T-helper 17 cell (primary cell): ENCODE data around the gene GAK. TPM values are rescaled to one million over a fixed set of nuclear protein-coding genes. Genes with fewer than 3 reads are reported as not detected.

Experiments
- ATAC-seq: fragments of 150-1000 bp; cut with Tn5 transposase; 2 replicates; pipeline ENCODE4 v1.10.0; 2021; ENCODE audit warnings: mild to moderate bottlenecking, moderate library complexity
- DNase-seq, 3 donors: peaks; one replicate each; pipeline versions ENCODE4 v3.0.0 to v3.0.0-alpha.2; 2020 to 2021
- H3K9me3 ChIP-seq: one replicate; pipeline ENCODE4 v1.7.0; 2013; ENCODE audit warnings: low read length, mild to moderate bottlenecking; ENCODE audit not compliant: control insufficient read depth, poor library complexity, severe bottlenecking
- H3K27ac Mint-ChIP-seq: one replicate; pipeline ENCODE4 v1.8.0; 2022; ENCODE audit warnings: mild to moderate bottlenecking, moderate library complexity, mixed read lengths
- H3K27me3 Mint-ChIP-seq: one replicate; pipeline ENCODE4 v1.8.0; 2022; ENCODE audit warnings: mixed read lengths
- H3K36me3 Mint-ChIP-seq: one replicate; pipeline ENCODE4 v1.8.0; 2022; ENCODE audit warnings: low read depth, mixed read lengths
- H3K4me1 Mint-ChIP-seq: one replicate; pipeline ENCODE4 v1.8.0; 2022; ENCODE audit warnings: mild to moderate bottlenecking, mixed read lengths
- H3K4me3 Mint-ChIP-seq: one replicate; pipeline ENCODE4 v1.8.0; 2022; ENCODE audit warnings: mild to moderate bottlenecking, moderate library complexity, mixed read lengths
- total RNA-seq, 4 donors: library from RNA in 2 of 4; stranded (reverse) in 2 of 4; gene quantifications; one replicate each; pipeline ENCODE4 v1.2.3 and lab custom pipeline; 2022 to 2026

GAK gene
- total RNA-seq, 2 donors from 2014 or later: 192 to 215 TPM

- no peak for ATAC-seq
- no peak for DNase-seq
- no peak overlapping the region for H3K27ac Mint-ChIP-seq
- H3K36me3 Mint-ChIP-seq: peaks cover 11% of the 10 kb centered on the region
- no peaks in the 10 kb centered on the region for H3K9me3 ChIP-seq
- no peak overlapping the region for H3K4me3 Mint-ChIP-seq
- peaks cover 5% of the 10 kb centered on the region for H3K4me1 Mint-ChIP-seq
- peaks cover 44% of the 10 kb centered on the region for H3K27me3 Mint-ChIP-seq
Measured at GRCh38 chr4:826508-827208, 105.5 kb downstream of the GAK start.

GRCh38 chr4:825971-826330 is 106.2 kb downstream of the GAK start, which contains the start of gene CPLX1:
CPLX1 (minus strand) TSS chr4:826129; CDS start chr4:824522, 1,607 bp downstream.
- H3K27ac Mint-ChIP-seq: no peak within 1 kb of the TSS
- DNase-seq (peak in 1 of 3 donors; percentile 31), ATAC-seq (peak; percentile 13)
- H3K4me3 Mint-ChIP-seq: peak within 1 kb of the TSS; percentile 70
- H3K27me3 Mint-ChIP-seq: peaks cover 51% of the 10 kb centered on the region
- peaks cover 11% of the 10 kb centered on the region for H3K36me3 Mint-ChIP-seq
- no peaks in the 10 kb centered on the region for H3K9me3 ChIP-seq
- peaks cover 5% of the 10 kb centered on the region for H3K4me1 Mint-ChIP-seq

GRCh38 chr4:825063-825970 is 106.8 kb downstream of the GAK start:
- Mint-ChIP-seq H3K4me3 (peak overlapping the region; percentile 70), H3K4me1 (peaks cover 5% of the 10 kb centered on the region), H3K27me3 (peaks cover 51% of the 10 kb centered on the region), H3K27ac (no peak overlapping the region), H3K36me3 (peaks cover 11% of the 10 kb centered on the region)
- H3K9me3 ChIP-seq: no peaks in the 10 kb centered on the region
- ATAC-seq: peak; percentile 76
- peak in 1 of 3 donors; percentile 21 for DNase-seq

GRCh38 chr4:824461-825062 is 107.6 kb downstream of the GAK start:
- Mint-ChIP-seq H3K4me1 (peaks cover 5% of the 10 kb centered on the region), H3K4me3 (peak overlapping the region; percentile 70), H3K27me3 (peaks cover 51% of the 10 kb centered on the region), H3K27ac (no peak overlapping the region), H3K36me3 (peaks cover 11% of the 10 kb centered on the region)
- DNase-seq (no peak), ATAC-seq (no peak)
- no peaks in the 10 kb centered on the region for H3K9me3 ChIP-seq

GRCh38 chr4:823761-824460 is 108.2 kb downstream of the GAK start:
- ATAC-seq: no peak
- H3K9me3 ChIP-seq: no peaks in the 10 kb centered on the region
- H3K36me3 Mint-ChIP-seq: peaks cover 11% of the 10 kb centered on the region
- DNase-seq: no peak
- no peak overlapping the region for H3K27ac Mint-ChIP-seq
- peaks cover 49% of the 10 kb centered on the region for H3K27me3 Mint-ChIP-seq
- H3K4me1 Mint-ChIP-seq: peaks cover 5% of the 10 kb centered on the region
- H3K4me3 Mint-ChIP-seq: no peak overlapping the region

GRCh38 chr4:823176-823760 is 108.8 kb downstream of the GAK start:
- Mint-ChIP-seq H3K27me3 (peaks cover 43% of the 10 kb centered on the region), H3K27ac (no peak overlapping the region), H3K36me3 (peaks cover 10% of the 10 kb centered on the region), H3K4me3 (no peak overlapping the region), H3K4me1 (peaks cover 4% of the 10 kb centered on the region)
- H3K9me3 ChIP-seq: no peaks in the 10 kb centered on the region
- ATAC-seq: no peak
- DNase-seq: no peak

GRCh38 chr4:822361-823175 is 109.5 kb downstream of the GAK start:
- Mint-ChIP-seq H3K36me3 (peaks cover 6% of the 10 kb centered on the region), H3K4me3 (peak overlapping the region; percentile 4), H3K4me1 (no peaks in the 10 kb centered on the region), H3K27ac (no peak overlapping the region), H3K27me3 (peaks cover 36% of the 10 kb centered on the region)
- H3K9me3 ChIP-seq: no peaks in the 10 kb centered on the region
- DNase-seq (no peak), ATAC-seq (no peak)

GRCh38 chr4:821631-822030 is 110.5 kb downstream of the GAK start:
- DNase-seq: no peak
- Mint-ChIP-seq H3K27ac (peak overlapping the region; percentile 14), H3K4me3 (peak overlapping the region; percentile 4), H3K36me3 (peaks cover 6% of the 10 kb centered on the region), H3K27me3 (peaks cover 38% of the 10 kb centered on the region), H3K4me1 (no peaks in the 10 kb centered on the region)
- no peak for ATAC-seq
- H3K9me3 ChIP-seq: no peaks in the 10 kb centered on the region

GRCh38 chr4:821181-821591 is 110.9 kb downstream of the GAK start:
- Mint-ChIP-seq H3K27me3 (peaks cover 42% of the 10 kb centered on the region), H3K4me1 (no peaks in the 10 kb centered on the region)
- no peak for ATAC-seq

GRCh38 chr4:820230-821172 is 111.6 kb downstream of the GAK start:
- H3K9me3 ChIP-seq: no peaks in the 10 kb centered on the region
- Mint-ChIP-seq H3K4me1 (no peaks in the 10 kb centered on the region), H3K4me3 (no peak overlapping the region), H3K36me3 (peaks cover 6% of the 10 kb centered on the region), H3K27ac (no peak overlapping the region), H3K27me3 (peaks cover 49% of the 10 kb centered on the region)
- no peak for DNase-seq
- no peak for ATAC-seq

More at GRCh38 chr4:821181-821591, 110.9 kb downstream of the GAK start:
- Mint-ChIP-seq H3K4me3 (no peak overlapping the region), H3K27ac (no peak overlapping the region), H3K36me3 (peaks cover 6% of the 10 kb centered on the region)
- H3K9me3 ChIP-seq: no peaks in the 10 kb centered on the region
- no peak for DNase-seq
